Calu3 (cell line): ENCODE results near the gene PRKAR2B. TPM values are rescaled to one million over a fixed set of nuclear protein-coding genes. Genes with fewer than 3 reads are reported as not detected.
"Not testable (repeated sequence)": the region's sequence is repeated elsewhere in the genome, so short reads cannot be mapped to it uniquely, and the experiment has no call there.

ENCODE experiments used
- BruUV-seq: library from RNA; stranded (reverse); fragments of 400-500 nt; replicated peaks from 2 replicates; lab custom pipeline; 2021; lab: Mats Ljungman, UMichigan
- CTCF ChIA-PET: fragments of 300-600 bp; sonication (Branson Sonifier 250); formaldehyde crosslinking; loops from one replicate; lab custom pipeline; 2022; ENCODE audit warnings: antibody characterized with exemption; lab: Charles Lee
- DNase-seq: peaks from one replicate; pipeline ENCODE4 v3.0.0; 2022
- H3K27ac Mint-ChIP-seq: one replicate; pipeline ENCODE4 v1.8.0; 2022; ENCODE audit warnings: mixed read lengths; ENCODE audit not compliant: unreplicated experiment
- H3K27me3 Mint-ChIP-seq: one replicate; pipeline ENCODE4 v1.8.0; 2022; ENCODE audit warnings: mixed read lengths; ENCODE audit not compliant: unreplicated experiment
- H3K36me3 Mint-ChIP-seq: one replicate; pipeline ENCODE4 v1.8.0; 2022; ENCODE audit warnings: mild to moderate bottlenecking, moderate library complexity, mixed read lengths; ENCODE audit not compliant: insufficient read depth, unreplicated experiment
- H3K4me1 Mint-ChIP-seq: one replicate; pipeline ENCODE4 v1.8.0; 2022; ENCODE audit warnings: mild to moderate bottlenecking, low read depth, mixed read lengths; ENCODE audit not compliant: unreplicated experiment
- H3K4me3 Mint-ChIP-seq: one replicate; pipeline ENCODE4 v1.8.0; 2022; ENCODE audit warnings: mild to moderate bottlenecking, low read depth, moderate library complexity, mixed read lengths; ENCODE audit not compliant: unreplicated experiment
- H3K9me3 Mint-ChIP-seq: one replicate; pipeline ENCODE4 v1.8.0; 2022; ENCODE audit warnings: low read depth, mixed read lengths; ENCODE audit not compliant: unreplicated experiment
- CTCF ChIP-seq: fragments of 200-600 bp; IDR thresholded peaks from one replicate; pipeline ENCODE4 v1.8.0; 2022; ENCODE audit warnings: antibody characterized with exemption; ENCODE audit not compliant: unreplicated experiment
- intact Hi-C: fragments of 100-400 bp; cut with micrococcal nuclease; formaldehyde crosslinking; loops from one replicate; pipeline ENCODE4 v1.10.0; 2022; ENCODE audit not compliant: unreplicated experiment
- total RNA-seq: library from RNA; stranded (reverse); gene quantifications from 2 replicates; pipeline ENCODE4 v1.2.3, GENCODE V29; 2022

Gene PRKAR2B
- total RNA-seq, 1 experiment from 2014 or later: 3.1 TPM

GRCh38 chr7:107151538-107151937 lies 107.0 kb downstream of the PRKAR2B start:
- no peak for DNase-seq
- Mint-ChIP-seq H3K36me3 (no peaks in the 10 kb centered on the region), H3K27ac (no peak overlapping the region), H3K4me3 (no peak overlapping the region), H3K4me1 (peaks cover 9% of the 10 kb centered on the region), H3K9me3 (no peaks in the 10 kb centered on the region), H3K27me3 (no peaks in the 10 kb centered on the region)
- no TSS peak for BruUV-seq
- TF ChIP-seq CTCF: no peak
- intact Hi-C loops: loop anchor here (10.0 kb wide), 1 partner anchor 977 kb away; no protein-coding TSS in a partner anchor
- CTCF ChIA-PET: no interaction called here

- Mint-ChIP-seq H3K27me3 (no peaks in the 10 kb centered on the region), H3K36me3 (no peaks in the 10 kb centered on the region), H3K9me3 (no peaks in the 10 kb centered on the region), H3K4me3 (no peak overlapping the region), H3K4me1 (peaks cover 9% of the 10 kb centered on the region), H3K27ac (no peak overlapping the region)
- CTCF ChIA-PET: no interaction called here
- no peak for DNase-seq
- TF ChIP-seq CTCF: no peak
- no TSS peak for BruUV-seq
- intact Hi-C loops: loop anchor here (10.0 kb wide), 1 partner anchor 977 kb away; no protein-coding TSS in a partner anchor
Observed at GRCh38 chr7:107152011-107152410, 107.5 kb downstream of the PRKAR2B start.

- no peak for DNase-seq
- TF ChIP-seq CTCF: no peak
- CTCF ChIA-PET: no interaction called here
- no peaks in the 10 kb centered on the region for H3K9me3 Mint-ChIP-seq
- no peaks in the 10 kb centered on the region for H3K27me3 Mint-ChIP-seq
- BruUV-seq: no TSS peak
- no peak overlapping the region for H3K27ac Mint-ChIP-seq
- H3K36me3 Mint-ChIP-seq: no peaks in the 10 kb centered on the region
- no peak overlapping the region for H3K4me3 Mint-ChIP-seq
- intact Hi-C loops: loop anchor here (10.0 kb wide), 1 partner anchor 980 kb away; no protein-coding TSS in a partner anchor
- H3K4me1 Mint-ChIP-seq: peaks cover 9% of the 10 kb centered on the region
Observed at GRCh38 chr7:107154826-107155225, 110.3 kb downstream of the PRKAR2B start.

GRCh38 chr7:107155726-107156125 lies 111.2 kb downstream of the PRKAR2B start:
- H3K9me3 Mint-ChIP-seq, H3K4me1 Mint-ChIP-seq, H3K27ac Mint-ChIP-seq, H3K36me3 Mint-ChIP-seq, BruUV-seq, DNase-seq, CTCF ChIA-PET, H3K27me3 Mint-ChIP-seq, H3K4me3 Mint-ChIP-seq: not testable (repeated sequence)
- intact Hi-C loops: loop anchor here (10.0 kb wide), 1 partner anchor 981 kb away; no protein-coding TSS in a partner anchor

GRCh38 chr7:107157091-107157490 lies 112.6 kb downstream of the PRKAR2B start:
- no peak for TF ChIP-seq CTCF
- Mint-ChIP-seq H3K4me1 (peaks cover 5% of the 10 kb centered on the region), H3K27me3 (no peaks in the 10 kb centered on the region), H3K27ac (no peak overlapping the region), H3K36me3 (no peaks in the 10 kb centered on the region), H3K9me3 (no peaks in the 10 kb centered on the region), H3K4me3 (no peak overlapping the region)
- DNase-seq: no peak
- BruUV-seq: no TSS peak
- CTCF ChIA-PET: interaction anchor here (0.7 kb wide), 1 partner anchor 17 kb away, joined by 3 read pairs; no protein-coding TSS in a partner anchor
- intact Hi-C loops: loop anchor here (10.0 kb wide), 1 partner anchor 982 kb away; no protein-coding TSS in a partner anchor
